DOHH2 (cell line): ENCODE results near the gene LAT.

Source experiments
- H3F3A ChIP-seq: fragments of 200-600 bp; sonication (generic), shearing (Covaris generic); 2 replicates; pipeline ENCODE4 v1.6.0; 2016; ENCODE audit warnings: antibody characterized with exemption, mild to moderate bottlenecking; ENCODE audit not compliant: control insufficient read depth, insufficient read depth
- H3K27ac ChIP-seq: fragments of 200-600 bp; sonication (generic); 2 replicates; pipeline ENCODE4 v1.5.1; 2014; ENCODE audit warnings: low read depth, mild to moderate bottlenecking, low read length, moderate library complexity
- H3K27me3 ChIP-seq: fragments of 200-600 bp; sonication (generic); 2 replicates; pipeline ENCODE4 v1.6.1; 2014; ENCODE audit warnings: mild to moderate bottlenecking, low read length, mixed read lengths; ENCODE audit not compliant: control insufficient read depth
- H3K36me3 ChIP-seq: fragments of 200-600 bp; sonication (generic); 2 replicates; pipeline ENCODE4 v1.6.1; 2014; ENCODE audit warnings: mild to moderate bottlenecking, low read length, moderate library complexity, mixed read lengths; ENCODE audit not compliant: control insufficient read depth
- H3K4me1 ChIP-seq: fragments of 200-600 bp; sonication (generic); 2 replicates; pipeline ENCODE4 v1.6.1; 2014; ENCODE audit warnings: mild to moderate bottlenecking, low read length, mixed read lengths; ENCODE audit not compliant: control insufficient read depth
- H3K4me2 ChIP-seq: fragments of 200-600 bp; sonication (generic); 2 replicates; pipeline ENCODE4 v1.6.0; 2014; ENCODE audit warnings: mild to moderate bottlenecking, low read length, moderate library complexity
- H3K4me3 ChIP-seq: fragments of 200-600 bp; sonication (generic); 2 replicates; pipeline ENCODE4 v1.5.1; 2014; ENCODE audit warnings: mild to moderate bottlenecking, low read length, mixed read lengths
- H3K79me2 ChIP-seq: fragments of 200-600 bp; sonication (generic); 2 replicates; pipeline ENCODE4 v1.6.1; 2014; ENCODE audit warnings: mild to moderate bottlenecking, low read length, mixed read lengths; ENCODE audit not compliant: control insufficient read depth
- H3K9me2 ChIP-seq: fragments of 200-600 bp; sonication (generic); replicated peaks from 2 replicates; pipeline ENCODE4 v1.6.1; 2014; ENCODE audit warnings: mild to moderate bottlenecking, low read length, mixed read lengths; ENCODE audit not compliant: control insufficient read depth
- H3K9me3 ChIP-seq: fragments of 200-600 bp; sonication (generic); 2 replicates; pipeline ENCODE4 v1.6.1; 2014; ENCODE audit warnings: antibody characterized with exemption, low read length, mixed read lengths; ENCODE audit not compliant: control insufficient read depth, insufficient read depth
- H4K20me1 ChIP-seq: fragments of 200-600 bp; sonication (generic); 2 replicates; pipeline ENCODE4 v1.6.0; 2014; ENCODE audit warnings: low read depth, mild to moderate bottlenecking, antibody characterized with exemption, low read length, moderate library complexity; ENCODE audit not compliant: control insufficient read depth, insufficient read depth
- CTCF ChIP-seq: fragments of 200-600 bp; sonication (generic); IDR thresholded peaks from one replicate; pipeline ENCODE4 v1.5.1; 2014; ENCODE audit warnings: antibody characterized with exemption, mild to moderate bottlenecking, low read depth, low read length; ENCODE audit not compliant: poor library complexity, severe bottlenecking
- EZH2phosphoT487 ChIP-seq: fragments of 200-600 bp; sonication (generic); IDR thresholded peaks from 2 replicates; pipeline ENCODE4 v1.6.1; 2017; ENCODE audit warnings: borderline replicate concordance, mild to moderate bottlenecking, antibody characterized with exemption, low read length, moderate library complexity, mixed read lengths

LAT gene

GRCh38 chr16:29011112-29011511, 26.3 kb downstream of the LAT start:
- H3K4me1 ChIP-seq = 0 out of 2 replicates have a peak, but pooled peaks cover 3% of the 10 kb centered on the region
- H4K20me1 ChIP-seq = no peaks in the 10 kb centered on the region
- H3F3A ChIP-seq = no peaks in the 10 kb centered on the region
- H3K36me3 ChIP-seq = no peaks in the 10 kb centered on the region
- H3K27ac ChIP-seq = no peak overlapping the region
- H3K79me2 ChIP-seq = no peaks in the 10 kb centered on the region
- H3K27me3 ChIP-seq = 0 out of 2 replicates have a peak, but pooled peaks cover 2% of the 10 kb centered on the region
- no peak overlapping the region for H3K4me2 ChIP-seq
- TF ChIP-seq EZH2phosphoT487 (no peak), CTCF (no peak)
- H3K9me3 ChIP-seq = no peaks in the 10 kb centered on the region
- H3K9me2 ChIP-seq = no peaks in the 10 kb centered on the region
- no peak overlapping the region for H3K4me3 ChIP-seq

- Histone ChIP-seq H4K20me1 (no peaks in the 10 kb centered on the region), H3K79me2 (no peaks in the 10 kb centered on the region), H3K4me3 (no peak overlapping the region), H3K9me2 (no peaks in the 10 kb centered on the region), H3K9me3 (no peaks in the 10 kb centered on the region), H3K36me3 (no peaks in the 10 kb centered on the region), H3K4me2 (no peak overlapping the region), H3K27ac (no peak overlapping the region), H3K4me1 (0 out of 2 replicates have a peak, but pooled peaks cover 3% of the 10 kb centered on the region), H3K27me3 (0 out of 2 replicates have a peak, but pooled peaks cover 2% of the 10 kb centered on the region), H3F3A (no peaks in the 10 kb centered on the region)
- TF ChIP-seq EZH2phosphoT487 (no peak), CTCF (no peak)
Measured at GRCh38 chr16:29011851-29012250, 27.0 kb downstream of the LAT start.

- H4K20me1 ChIP-seq = no peaks in the 10 kb centered on the region
- H3K4me2 ChIP-seq = no peak overlapping the region
- TF ChIP-seq EZH2phosphoT487 (no peak), CTCF (no peak)
- H3K4me3 ChIP-seq = no peak overlapping the region
- no peaks in the 10 kb centered on the region for H3F3A ChIP-seq
- 0 out of 2 replicates have a peak, but pooled peaks cover 3% of the 10 kb centered on the region for H3K4me1 ChIP-seq
- 0 out of 2 replicates have a peak, but pooled peaks cover 2% of the 10 kb centered on the region for H3K27me3 ChIP-seq
- no peaks in the 10 kb centered on the region for H3K9me2 ChIP-seq
- H3K27ac ChIP-seq = no peak overlapping the region
- no peaks in the 10 kb centered on the region for H3K9me3 ChIP-seq
- H3K36me3 ChIP-seq = no peaks in the 10 kb centered on the region
- no peaks in the 10 kb centered on the region for H3K79me2 ChIP-seq
Measured at GRCh38 chr16:29012913-29013553, 28.2 kb downstream of the LAT start.
